Stimulated activated CD8-positive, alpha-beta memory T cell treated with anti-CD3 and anti-CD28 coated beads, Interleukin-15, amount 100 ng/mL, for 4 hours (primary cell): ENCODE results near the gene KIF16B.

Source experiments
- DNase-seq, 2 donors: peaks; one replicate each; pipeline ENCODE4 v3.0.0-alpha.2; 2020; ENCODE audit warnings: low read depth in 2 of 2

KIF16B gene

DNA sequence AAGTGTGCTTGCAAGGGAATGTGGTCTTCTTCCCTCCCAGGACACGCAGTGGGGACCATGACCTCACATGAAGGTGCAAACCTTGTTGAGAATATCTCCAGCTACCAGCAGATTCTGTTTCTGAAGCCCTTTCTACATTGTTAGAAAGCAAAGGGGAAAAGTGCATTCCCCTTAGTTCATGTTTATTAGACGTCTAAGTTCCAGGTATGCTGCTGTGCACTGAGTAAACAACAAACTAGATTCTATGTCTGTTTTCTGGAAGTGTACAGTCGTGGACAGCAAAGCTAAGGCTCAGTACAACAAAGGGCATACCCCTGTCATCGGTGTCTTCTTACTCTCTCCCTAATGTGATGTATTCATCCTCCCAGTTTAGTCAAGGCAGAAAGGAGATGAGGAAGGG is 178.5 kb downstream of the KIF16B start:
- no peak for DNase-seq

- DNase-seq: no peak
Measured at GRCh38 chr20:16393836-16394235, 179.4 kb downstream of the KIF16B start.

DNA sequence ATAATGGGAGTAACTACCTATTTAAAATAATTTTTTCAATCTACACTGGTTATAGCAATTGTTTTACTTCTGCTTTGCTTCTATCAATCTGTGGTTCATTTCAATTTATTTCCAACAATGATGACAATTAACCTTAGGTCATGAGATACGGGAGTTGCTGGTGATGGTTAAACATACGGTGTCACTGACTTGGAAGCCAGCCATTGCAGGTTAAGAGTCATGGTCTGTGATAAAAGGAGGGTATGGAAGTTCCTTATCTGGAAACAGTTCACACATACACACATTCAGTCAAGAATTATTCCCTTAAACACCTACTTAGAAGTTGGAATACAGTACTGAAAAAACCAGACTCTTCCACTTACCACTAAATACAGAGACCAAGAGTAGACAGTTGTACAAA is 180.0 kb downstream of the KIF16B start:
- no peak for DNase-seq

- DNase-seq: no peak
Measured at GRCh38 chr20:16392346-16392745, 180.9 kb downstream of the KIF16B start.

GRCh38 chr20:16390991-16391390 is 182.3 kb downstream of the KIF16B start:
- DNase-seq: no peak

DNA sequence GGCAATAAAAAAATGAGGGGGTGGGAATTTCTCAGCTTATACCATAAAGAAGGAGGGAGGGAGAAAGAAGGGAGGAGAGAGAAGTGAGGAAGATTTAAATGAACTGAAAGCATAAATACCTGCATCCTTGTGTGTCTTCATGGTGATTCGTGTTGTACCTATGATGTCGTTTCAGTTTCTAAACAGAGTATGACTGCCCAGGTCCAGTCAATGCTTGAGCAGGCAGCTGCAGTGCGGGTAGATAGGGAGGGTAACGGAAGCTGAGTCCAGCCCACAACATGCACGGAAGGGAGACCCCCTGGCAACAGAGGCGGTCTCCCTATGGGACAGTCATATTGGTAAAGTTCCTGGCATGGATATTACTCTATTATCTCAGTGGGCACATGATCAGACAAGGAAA is 184.5 kb downstream of the KIF16B start:
- no peak for DNase-seq

DNA sequence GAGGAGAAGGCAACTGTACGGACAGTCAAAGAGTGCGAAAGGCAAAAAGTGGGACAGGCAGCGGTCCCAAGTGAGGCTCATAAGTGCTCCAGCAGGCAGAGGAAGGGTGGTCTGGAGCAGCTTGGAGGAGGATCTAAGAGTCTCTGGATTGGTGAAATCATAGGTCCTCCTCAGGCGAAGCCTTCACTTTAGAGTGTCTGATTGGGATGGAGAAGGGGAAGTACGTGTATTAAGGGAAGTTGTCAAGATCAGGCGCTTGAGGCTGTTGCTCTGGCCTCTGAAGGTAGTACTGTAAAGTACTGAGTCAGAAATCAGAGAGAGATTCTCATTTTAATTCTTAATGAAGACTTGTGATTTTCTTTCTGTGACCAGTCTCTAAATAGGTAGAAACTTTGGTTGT is 185.6 kb downstream of the KIF16B start:
- no peak for DNase-seq

GRCh38 chr20:16385891-16386290 is 187.4 kb downstream of the KIF16B start:
- DNase-seq: no peak

DNA sequence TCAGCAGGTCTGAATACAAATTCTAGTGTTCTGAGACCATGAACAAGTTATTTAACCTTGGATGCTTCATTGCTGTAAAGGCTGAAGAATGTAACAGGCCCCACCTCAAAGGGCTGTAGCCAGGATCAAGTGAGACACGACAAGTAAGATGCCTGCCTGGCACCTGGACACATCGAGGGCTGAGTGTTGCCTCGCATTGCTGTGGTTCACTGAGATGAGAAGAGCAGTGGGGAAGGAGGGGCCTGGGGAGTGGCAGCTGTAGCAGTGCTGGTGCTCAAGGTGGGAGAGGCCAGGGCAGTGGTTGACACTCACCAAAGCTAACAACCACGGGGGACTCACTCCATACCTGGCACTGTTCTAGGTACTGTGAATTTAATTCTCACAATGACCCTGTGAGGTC is 187.8 kb downstream of the KIF16B start:
- no peak for DNase-seq

DNA sequence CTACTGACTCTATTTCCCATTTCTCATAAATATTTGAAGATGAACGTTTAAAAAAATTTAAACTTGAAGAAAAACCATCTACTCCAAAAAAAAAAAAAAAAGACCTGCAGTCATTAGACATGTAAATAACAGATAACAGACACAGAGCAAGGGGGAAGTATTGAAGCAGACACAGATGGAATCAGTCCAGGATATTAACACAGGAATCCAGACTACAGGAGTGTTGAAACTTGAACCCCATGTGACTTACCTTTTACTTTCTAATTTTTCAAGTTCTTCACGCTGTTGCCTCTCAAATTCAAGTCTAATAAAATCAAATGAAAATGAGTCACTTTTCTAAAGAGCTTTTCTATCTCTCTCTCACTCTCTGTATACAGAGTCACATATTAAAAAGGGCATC is 191.8 kb downstream of the KIF16B start:
- no peak for DNase-seq

GRCh38 chr20:16378712-16379370 is 194.4 kb downstream of the KIF16B start:
- no peak for DNase-seq

- no peak for DNase-seq
Measured at GRCh38 chr20:16378122-16378521, 195.1 kb downstream of the KIF16B start.

- no peak for DNase-seq
Measured at GRCh38 chr20:16369441-16369840, 203.8 kb downstream of the KIF16B start.

DNA sequence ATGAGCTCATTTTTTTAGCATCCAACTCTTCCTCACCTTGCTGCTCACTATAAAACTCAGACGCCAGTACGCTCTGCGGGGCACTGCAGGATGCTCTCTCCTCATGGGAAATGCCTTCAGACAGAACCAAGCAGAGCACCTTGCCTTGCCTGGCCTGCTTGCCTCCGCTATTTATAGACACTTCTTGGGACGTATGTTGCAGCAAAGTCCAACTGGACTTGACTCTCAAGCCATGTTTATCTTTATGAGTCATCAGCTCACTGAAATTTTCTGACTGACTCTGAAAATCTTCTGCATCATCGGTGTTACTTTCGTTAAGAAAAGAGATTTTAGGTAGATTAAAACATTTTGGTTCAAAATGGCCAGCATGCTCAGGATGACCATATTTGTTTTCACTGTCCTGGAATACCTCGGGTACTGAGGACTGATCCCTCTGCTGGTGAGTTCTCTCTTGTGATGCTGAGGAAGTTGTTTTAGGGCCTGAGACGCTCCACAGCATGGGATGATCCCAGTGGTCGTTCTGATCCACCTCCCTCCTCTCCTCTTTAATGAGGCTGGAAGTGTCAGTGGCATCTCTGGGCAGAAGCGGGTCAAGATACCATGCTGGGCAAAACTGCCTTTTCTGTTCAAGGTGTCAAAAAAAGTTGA is 204.5 kb downstream of the KIF16B start:
- no peak for DNase-seq

GRCh38 chr20:16367948-16368560 is 205.2 kb downstream of the KIF16B start:
- no peak for DNase-seq

DNA sequence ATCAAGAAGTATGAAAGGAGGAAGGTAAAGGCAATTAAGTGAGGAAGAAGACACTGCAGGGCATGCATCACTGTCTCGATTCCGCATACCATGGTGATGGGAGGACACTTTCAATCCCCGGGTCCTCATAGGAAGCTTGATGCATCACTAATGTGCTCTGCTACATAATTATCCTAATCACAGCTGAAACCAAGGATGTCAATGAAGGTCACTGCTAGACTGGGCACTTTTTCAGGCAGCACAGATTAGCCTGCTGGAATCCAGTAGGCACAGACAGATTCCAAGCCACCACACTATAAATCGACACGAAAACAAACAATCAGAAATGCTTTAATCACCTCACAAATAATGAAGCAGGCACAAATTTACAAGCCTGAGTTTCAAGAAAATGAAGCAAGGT is 206.7 kb downstream of the KIF16B start:
- DNase-seq: no peak

DNA sequence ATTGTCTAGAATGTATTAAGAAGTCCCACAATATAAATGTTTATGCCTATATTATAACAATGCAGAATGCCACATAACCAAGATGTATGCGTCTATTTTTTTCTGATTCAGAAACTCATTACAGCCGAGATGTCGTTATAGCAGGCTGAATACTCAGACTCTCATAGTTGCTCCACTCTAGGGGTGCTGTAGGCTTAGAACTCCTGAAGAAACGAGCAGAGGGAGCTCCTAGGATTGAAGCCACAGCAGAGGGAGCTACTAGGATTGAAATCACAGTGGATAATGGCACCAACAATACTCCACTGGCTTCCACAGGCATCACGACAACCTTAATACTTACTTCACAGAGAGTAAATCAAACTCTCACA is 208.9 kb downstream of the KIF16B start:
- no peak for DNase-seq

DNA sequence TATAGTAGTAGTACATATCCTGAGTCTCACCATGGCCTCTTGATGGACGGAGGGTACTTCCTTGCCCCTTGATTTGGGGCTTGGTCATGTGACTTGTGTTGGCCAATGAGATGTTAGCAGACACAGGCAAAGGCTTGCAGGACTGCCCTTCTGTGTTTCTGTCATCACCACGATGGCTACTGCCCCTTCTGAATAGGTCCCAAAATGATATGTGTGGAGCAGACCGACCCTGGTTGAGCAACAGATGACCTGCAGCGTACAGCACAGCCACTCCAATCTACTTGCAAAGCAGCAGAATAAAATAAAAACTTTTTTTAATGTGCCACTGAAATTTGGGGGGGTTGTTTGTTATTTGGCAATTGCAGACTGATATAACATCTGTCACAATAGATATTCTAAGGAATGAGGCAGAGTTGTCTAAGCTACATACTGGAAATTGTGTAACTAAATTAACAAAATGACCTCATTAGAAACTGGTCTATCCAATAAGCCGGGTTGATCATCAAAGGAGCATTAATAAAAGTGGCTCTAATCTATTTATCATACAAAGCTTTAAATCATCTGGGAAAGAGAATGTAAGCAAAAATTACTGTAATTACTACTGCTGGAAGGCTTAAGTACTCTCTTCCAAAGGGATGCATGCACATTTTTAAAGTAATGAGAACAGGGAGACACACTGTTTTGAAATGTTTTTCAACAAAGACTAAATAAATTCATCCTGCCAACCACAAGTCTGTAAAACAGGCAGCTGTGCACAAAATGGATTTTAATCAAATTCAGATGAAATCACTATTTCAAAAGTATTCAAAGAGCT is 209.5 kb downstream of the KIF16B start:
- no peak for DNase-seq

DNA sequence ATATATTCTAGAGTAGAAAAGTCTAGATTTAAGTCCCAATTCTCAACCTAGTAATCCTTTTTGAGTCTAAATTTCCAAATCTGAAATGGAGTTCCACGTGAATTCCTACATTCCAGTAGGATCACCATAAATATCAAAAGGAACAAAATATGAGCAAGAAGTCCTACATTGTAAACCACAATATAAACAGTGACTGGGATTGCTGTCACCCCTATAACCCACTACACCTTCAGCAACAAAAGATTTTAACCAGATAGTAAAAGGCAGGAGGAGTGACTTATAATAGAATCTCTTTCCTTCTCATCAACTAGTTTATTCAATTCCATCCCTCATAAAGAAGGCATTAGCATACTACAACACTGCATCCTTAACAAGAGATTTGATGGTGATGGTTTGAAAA is 210.6 kb downstream of the KIF16B start:
- DNase-seq: no peak

DNA sequence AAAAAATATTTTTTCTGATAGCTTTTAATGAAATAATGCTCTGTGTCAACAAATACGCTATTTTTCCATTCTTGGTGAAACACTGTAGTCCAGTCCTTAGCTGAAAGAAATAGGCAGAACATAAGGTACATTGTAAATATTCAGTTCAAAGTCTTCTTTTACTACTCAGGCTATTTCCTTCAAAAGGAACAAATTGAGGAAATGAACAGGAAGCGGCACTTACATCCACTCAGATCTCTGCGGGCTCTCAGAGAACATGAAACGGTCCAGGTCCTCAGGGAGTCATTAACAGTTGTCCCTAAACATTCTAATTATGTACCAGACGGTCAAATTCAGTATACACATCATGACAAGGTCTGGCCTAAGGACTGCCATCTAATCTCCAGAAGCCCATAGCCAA is 212.6 kb downstream of the KIF16B start:
- DNase-seq: no peak

- no peak for DNase-seq
Measured at GRCh38 chr20:16353417-16353781, 219.8 kb downstream of the KIF16B start.

DNA sequence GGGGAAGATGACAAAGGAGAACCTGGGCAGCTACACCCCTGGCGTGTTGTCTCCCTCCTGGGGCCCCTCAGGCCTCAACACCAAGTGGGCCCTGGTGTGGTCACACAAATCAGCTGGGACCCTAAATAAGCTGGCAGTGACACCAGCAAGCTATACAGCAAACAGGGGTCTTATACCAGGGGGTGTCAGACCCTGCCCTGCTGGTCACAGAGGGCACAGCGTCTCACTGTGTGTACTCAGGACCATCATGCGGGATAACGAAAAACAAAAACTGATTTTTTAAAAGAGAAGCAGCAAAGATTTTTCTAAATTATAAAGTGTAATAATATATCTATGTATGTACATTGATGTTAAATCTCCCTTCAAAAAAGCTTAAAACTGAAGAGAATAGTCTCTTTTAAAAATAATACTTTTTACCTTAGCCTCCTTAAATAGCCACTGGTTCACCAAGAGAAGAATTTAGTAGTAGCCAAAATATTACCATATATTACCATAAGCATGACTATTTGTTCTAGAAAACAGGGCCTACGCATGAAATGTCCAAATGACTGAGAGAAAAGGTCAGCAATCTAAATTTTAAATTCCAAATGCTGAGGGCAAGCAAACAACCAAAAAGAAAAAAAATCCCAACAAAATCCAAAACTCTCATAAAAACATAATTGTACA is 220.4 kb downstream of the KIF16B start:
- no peak for DNase-seq
